H9 (cell line): ENCODE data around the gene HOXC10. TPM values are rescaled to one million over a fixed set of nuclear protein-coding genes. Genes with fewer than 3 reads are reported as not detected.

Experiments
- DNase-seq: peaks from one replicate; pipeline ENCODE4 v3.0.0-alpha.2; 2017
- H2AFZ ChIP-seq: one replicate; pipeline ENCODE4 v1.6.1; 2013; ENCODE audit warnings: mild to moderate bottlenecking, low read length, control low read depth, moderate library complexity
- H2AK5ac ChIP-seq: 2 replicates; pipeline ENCODE4 v1.6.1; 2013; ENCODE audit warnings: low read length, control low read depth, mixed read lengths; ENCODE audit not compliant: insufficient read length
- H2BK120ac ChIP-seq: one replicate; pipeline ENCODE4 v1.6.1; 2013; ENCODE audit warnings: low read depth, mild to moderate bottlenecking, low read length, control low read depth, inconsistent platforms; ENCODE audit not compliant: poor library complexity, severe bottlenecking
- H2BK12ac ChIP-seq: 2 replicates; pipeline ENCODE4 v1.6.1; 2013; ENCODE audit warnings: low read length, control low read depth, mixed read lengths, low read depth; ENCODE audit not compliant: insufficient read length
- H2BK15ac ChIP-seq: 2 replicates; pipeline ENCODE4 v1.6.1; 2013; ENCODE audit warnings: low read depth, low read length, control low read depth
- H2BK20ac ChIP-seq: one replicate; pipeline ENCODE4 v1.6.1; 2013; ENCODE audit warnings: low read depth, mild to moderate bottlenecking, low read length, control low read depth, inconsistent platforms; ENCODE audit not compliant: poor library complexity, severe bottlenecking
- H2BK5ac ChIP-seq: 2 replicates; pipeline ENCODE4 v1.6.1; 2013; ENCODE audit warnings: low read length, control low read depth, mixed read lengths; ENCODE audit not compliant: insufficient read length
- H3K14ac ChIP-seq: 2 replicates; pipeline ENCODE4 v1.6.1; 2013; ENCODE audit warnings: low read length, control low read depth; ENCODE audit not compliant: insufficient read depth
- H3K18ac ChIP-seq: 2 replicates; pipeline ENCODE4 v1.6.1; 2013; ENCODE audit warnings: low read depth, mild to moderate bottlenecking, mixed read lengths, low read length, control low read depth; ENCODE audit not compliant: insufficient read length
- H3K23ac ChIP-seq: 2 replicates; pipeline ENCODE4 v1.6.1; 2013; ENCODE audit warnings: low read length, control low read depth, mixed read lengths, low read depth; ENCODE audit not compliant: insufficient read length
- H3K23me2 ChIP-seq: 2 replicates; pipeline ENCODE4 v1.6.1; 2013; ENCODE audit warnings: low read depth, mild to moderate bottlenecking, mixed read lengths, low read length, control low read depth; ENCODE audit not compliant: insufficient read length, poor library complexity, severe bottlenecking
- H3K27ac ChIP-seq: 2 replicates; pipeline ENCODE4 v1.5.1; 2013; ENCODE audit warnings: low read length, control low read depth, mixed read lengths, low read depth; ENCODE audit not compliant: insufficient read length
- H3K27me3 ChIP-seq: 2 replicates; pipeline ENCODE4 v1.6.1; 2013; ENCODE audit warnings: low read length, control low read depth, inconsistent platforms; ENCODE audit not compliant: insufficient read depth
- H3K4ac ChIP-seq: 2 replicates; pipeline ENCODE4 v1.6.1; 2013; ENCODE audit warnings: low read depth, mild to moderate bottlenecking, control low read depth, inconsistent platforms, low read length, moderate library complexity
- H3K4me1 ChIP-seq: 2 replicates; pipeline ENCODE4 v1.6.1; 2013; ENCODE audit warnings: low read length, control low read depth, inconsistent platforms; ENCODE audit not compliant: insufficient read depth
- H3K4me2 ChIP-seq: 2 replicates; pipeline ENCODE4 v1.6.1; 2013; ENCODE audit warnings: low read length, control low read depth, mixed read lengths; ENCODE audit not compliant: insufficient read length, insufficient read depth
- H3K56ac ChIP-seq: 2 replicates; pipeline ENCODE4 v1.6.1; 2013; ENCODE audit warnings: low read depth, mild to moderate bottlenecking, mixed read lengths, low read length, control low read depth; ENCODE audit not compliant: insufficient read length
- H3K79me1 ChIP-seq: 2 replicates; pipeline ENCODE4 v1.6.1; 2013; ENCODE audit warnings: low read depth, mild to moderate bottlenecking, moderate library complexity, low read length, control low read depth, inconsistent platforms; ENCODE audit not compliant: insufficient read depth, poor library complexity, severe bottlenecking
- H3K79me2 ChIP-seq: 2 replicates; pipeline ENCODE4 v1.6.1; 2013; ENCODE audit warnings: low read length, control low read depth, inconsistent platforms; ENCODE audit not compliant: insufficient read depth
- H3K9ac ChIP-seq: 2 replicates; pipeline ENCODE4 v1.6.1; 2013; ENCODE audit warnings: low read length, control low read depth, mixed read lengths; ENCODE audit not compliant: insufficient read length; ENCODE audit errors: extremely low read depth
- H3K9me3 ChIP-seq: one replicate; pipeline ENCODE4 v1.6.1; 2013; ENCODE audit warnings: low read depth, low read length, inconsistent platforms; ENCODE audit not compliant: control insufficient read depth
- H3T11ph ChIP-seq: one replicate; pipeline ENCODE4 v1.6.1; 2013; ENCODE audit warnings: mild to moderate bottlenecking, low read length, control low read depth, inconsistent platforms
- H4K20me1 ChIP-seq: one replicate; pipeline ENCODE4 v1.6.1; 2013; ENCODE audit not compliant: control insufficient read depth, insufficient read length, insufficient read depth
- H4K5ac ChIP-seq: 2 replicates; pipeline ENCODE4 v1.6.1; 2013; ENCODE audit warnings: low read depth, mild to moderate bottlenecking, mixed read lengths, low read length, control low read depth; ENCODE audit not compliant: insufficient read length
- H4K8ac ChIP-seq: replicated peaks from 2 replicates; pipeline ENCODE4 v1.6.1; 2013; ENCODE audit warnings: low read length, control low read depth, mixed read lengths, low read depth; ENCODE audit not compliant: insufficient read length
- H4K91ac ChIP-seq: 2 replicates; pipeline ENCODE4 v1.6.1; 2013; ENCODE audit warnings: low read depth, mild to moderate bottlenecking, moderate library complexity, mixed read lengths, low read length, control low read depth; ENCODE audit not compliant: insufficient read length
- H3K27ac Mint-ChIP-seq, 3 experiments: 2 replicates in 2 of 3; 3 replicates in 1 of 3; pipeline ENCODE4 v1.8.0; 2020 to 2021; ENCODE audit warnings: mixed read lengths in 3 of 3, mild to moderate bottlenecking in 1 of 3, moderate library complexity in 1 of 3
- H3K27me3 Mint-ChIP-seq: 2 replicates; pipeline ENCODE4 v1.8.0; 2021; ENCODE audit warnings: low read depth, mild to moderate bottlenecking, moderate library complexity, mixed read lengths
- H3K36me3 Mint-ChIP-seq, 3 experiments: 2 replicates in 2 of 3; 3 replicates in 1 of 3; pipeline ENCODE4 v1.8.0; 2020 to 2021; ENCODE audit warnings: low read depth in 3 of 3, mixed read lengths in 3 of 3; ENCODE audit not compliant: insufficient read depth in 1 of 3
- H3K4me1 Mint-ChIP-seq, 2 experiments: 2 replicates each; pipeline ENCODE4 v1.8.0; 2020; ENCODE audit warnings: mixed read lengths in 2 of 2
- H3K4me3 Mint-ChIP-seq, 2 experiments: 2 replicates in 1 of 2; 3 replicates in 1 of 2; pipeline ENCODE4 v1.8.0; 2020 to 2021; ENCODE audit warnings: mild to moderate bottlenecking in 2 of 2, mixed read lengths in 2 of 2, moderate library complexity in 1 of 2
- H3K9me3 Mint-ChIP-seq, 2 experiments: 2 replicates in 1 of 2; 3 replicates in 1 of 2; pipeline ENCODE4 v1.8.0; 2020; ENCODE audit warnings: mild to moderate bottlenecking in 2 of 2, mixed read lengths in 2 of 2, moderate library complexity in 1 of 2
- CTCF ChIP-seq: fragments of 200-600 bp; sonication (generic); conservative IDR thresholded peaks from 3 replicates; pipeline ENCODE4 v1.8.0; 2021; ENCODE audit warnings: antibody characterized with exemption, mild to moderate bottlenecking
- WGBS: extraction: QIAGEN DNeasy Blood & Tissue Kit; methylation state at CpG from one replicate; pipeline ENCODE4 v1.1.7; 2013; ENCODE audit warnings: missing lambda C conversion rate, low lambda C conversion rate, mixed read lengths; ENCODE audit not compliant: insufficient read length; ENCODE audit errors: extremely low coverage; 5-methylcytosine and 5-hydroxymethylcytosine counted together
- total RNA-seq: library from RNA; stranded (reverse); gene quantifications from 2 replicates; pipeline ENCODE4 v1.2.1, GENCODE V29; 2021

Gene HOXC10
- total RNA-seq, 1 experiment from 2014 or later = not detected

GRCh38 chr12:53976172-53976822, 8.6 kb upstream of the HOXC10 start:
- Histone ChIP-seq H2BK20ac (no peak overlapping the region), H2AFZ (no peak overlapping the region), H2BK120ac (no peak overlapping the region), H3K14ac (no peak overlapping the region), H3K79me2 (no peaks in the 10 kb centered on the region), H3K9ac (no peak overlapping the region), H3K18ac (no peak overlapping the region), H3K4me2 (no peak overlapping the region), H3K27ac (no peak overlapping the region), H3K23ac (no peak overlapping the region), H4K8ac (no peak overlapping the region), H3K27me3 (peaks cover 97% of the 10 kb centered on the region), H2BK15ac (no peak overlapping the region), H2AK5ac (no peak overlapping the region), H4K5ac (no peak overlapping the region), H3K56ac (no peak overlapping the region), H4K91ac (no peak overlapping the region), H3K9me3 (no peaks in the 10 kb centered on the region), H3K4me1 (no peaks in the 10 kb centered on the region), H2BK12ac (no peak overlapping the region), H3T11ph (no peak overlapping the region), H3K4ac (no peak overlapping the region), H2BK5ac (no peak overlapping the region), H4K20me1 (no peaks in the 10 kb centered on the region), H3K79me1 (no peaks in the 10 kb centered on the region), H3K23me2 (no peaks in the 10 kb centered on the region)
- TF ChIP-seq CTCF = no peak
- Mint-ChIP-seq H3K36me3 (peaks cover 0 to 8% (median 2%) of the 10 kb centered on the region in 3 experiments; a peak in 3 of 7 replicates), H3K9me3 (peaks cover 12 to 15% of the 10 kb centered on the region in 2 experiments; a peak in 4 of 5 replicates), H3K27ac (no peak overlapping the region), H3K27me3 (peaks cover 100% of the 10 kb centered on the region), H3K4me3 (no peak overlapping the region), H3K4me1 (peaks cover 14 to 25% of the 10 kb centered on the region in 2 experiments)
- no peak for DNase-seq
- WGBS = no CpG with 5 or more reads among the region's 21 CpGs
